ENCODE results near the gene SKP2.
A peak's percentile ranks its signal among the peaks of the same experiment; 100 is the strongest.

The SKP2 gene

DNA sequence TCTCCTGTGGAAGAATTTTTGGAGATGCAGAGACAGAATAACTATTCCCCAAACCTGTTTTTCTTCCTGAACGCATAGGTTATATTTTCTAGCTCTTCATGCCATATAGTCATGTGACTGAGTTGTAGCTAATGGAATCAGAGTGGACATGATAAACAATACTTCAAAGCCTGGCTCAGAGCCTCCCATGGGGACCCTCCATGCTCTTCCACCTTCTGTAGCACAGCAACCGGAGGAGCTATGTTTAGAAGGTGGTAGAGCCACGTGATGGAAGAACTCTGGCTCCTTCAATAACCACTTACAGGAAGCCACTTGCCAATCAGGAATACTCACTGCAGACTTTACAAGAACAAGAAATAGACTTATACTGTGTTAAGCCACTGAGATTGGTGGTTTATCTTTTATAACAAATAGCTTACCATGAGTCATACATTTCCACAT, 50.6 kb downstream of the SKP2 start:
- DNase-seq = peak; percentile 17

GRCh38 chr5:36205329-36205728, 53.4 kb downstream of the SKP2 start:
- no peak for DNase-seq

DNA sequence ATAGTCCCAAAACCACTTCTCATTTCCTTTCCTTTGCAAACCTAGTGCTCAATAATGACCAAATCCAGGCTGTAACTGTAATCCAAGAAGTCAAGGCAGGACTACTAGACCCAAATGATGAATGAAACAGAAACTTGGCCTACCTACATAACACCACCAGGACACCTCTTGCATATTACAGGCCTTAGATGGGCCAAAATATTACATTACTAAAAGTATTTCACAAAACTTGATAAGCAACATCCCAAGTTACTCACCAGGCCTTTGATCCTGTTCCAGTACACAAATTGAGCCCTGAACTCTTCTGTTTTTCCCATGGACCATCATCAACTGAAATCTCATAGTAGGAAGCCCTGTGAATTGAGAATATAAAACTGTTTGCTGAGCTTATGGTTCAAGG, 55.0 kb downstream of the SKP2 start:
- DNase-seq = no peak

GRCh38 chr5:36208786-36209185, 56.9 kb downstream of the SKP2 start:
- DNase-seq = no peak

- DNase-seq = no peak
Observed at GRCh38 chr5:36209664-36210063, 57.8 kb downstream of the SKP2 start.

DNA sequence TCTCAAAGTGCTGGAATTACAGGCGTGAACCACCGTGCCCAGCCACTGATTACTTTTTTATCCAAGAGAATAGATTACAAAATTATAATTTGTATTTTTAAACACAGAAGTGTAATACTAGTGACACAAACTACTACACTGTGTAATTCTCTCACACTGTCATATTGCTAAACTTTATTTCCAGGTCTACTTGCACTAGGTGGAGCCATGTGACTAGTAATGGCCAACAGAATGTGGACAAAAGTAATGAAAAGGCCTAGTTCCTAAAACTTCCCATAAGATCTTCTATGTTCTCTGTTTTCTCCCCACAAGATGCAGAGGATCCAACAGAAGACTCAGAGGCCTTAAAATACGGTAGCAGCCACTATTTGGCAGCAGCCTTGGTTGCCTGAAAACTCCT, 62.5 kb downstream of the SKP2 start:
- no peak for DNase-seq

- DNase-seq = no peak
Observed at GRCh38 chr5:36215910-36216309, 64.0 kb downstream of the SKP2 start.

GRCh38 chr5:36217567-36217966, 65.7 kb downstream of the SKP2 start:
- no peak for DNase-seq

GRCh38 chr5:36217988-36218387, 66.1 kb downstream of the SKP2 start:
- no peak for DNase-seq

DNA sequence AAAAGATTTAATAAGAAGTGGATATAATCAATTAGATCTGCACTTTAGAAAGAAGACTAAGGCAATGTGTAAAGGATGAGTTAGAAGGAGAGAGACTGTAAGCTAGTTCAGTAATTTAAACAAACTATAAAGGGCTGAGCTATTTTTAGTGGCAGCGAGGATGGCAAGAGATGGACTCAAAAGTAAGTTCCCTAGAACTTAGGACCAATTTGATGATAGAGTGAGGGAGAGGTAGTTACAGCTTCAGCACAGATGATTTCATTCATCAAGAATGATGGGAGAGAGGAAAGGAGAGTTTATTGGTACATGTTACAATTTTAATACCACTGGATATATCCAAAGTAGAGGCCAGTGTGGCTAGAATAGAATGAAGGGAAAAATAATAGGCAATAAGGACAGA, 70.7 kb downstream of the SKP2 start:
- no peak for DNase-seq

DNA sequence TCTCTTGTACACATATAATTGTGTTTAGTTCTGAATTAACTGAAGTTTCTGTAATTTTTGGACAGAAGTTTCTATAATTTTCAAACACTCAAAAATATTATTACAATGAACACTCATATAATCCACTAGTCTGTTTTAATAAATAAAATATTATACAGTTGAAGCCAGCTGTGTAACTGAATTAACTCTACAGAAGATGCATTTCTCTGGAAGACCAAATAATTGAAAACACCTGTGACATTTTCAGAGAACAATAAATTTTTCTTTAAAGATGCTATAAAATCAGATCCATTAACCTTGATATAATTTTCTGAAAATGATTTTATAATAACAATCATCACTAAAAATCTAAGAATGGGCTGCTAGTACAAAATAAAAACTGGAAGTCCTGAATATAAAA, 75.1 kb downstream of the SKP2 start:
- DNase-seq = no peak

DNA sequence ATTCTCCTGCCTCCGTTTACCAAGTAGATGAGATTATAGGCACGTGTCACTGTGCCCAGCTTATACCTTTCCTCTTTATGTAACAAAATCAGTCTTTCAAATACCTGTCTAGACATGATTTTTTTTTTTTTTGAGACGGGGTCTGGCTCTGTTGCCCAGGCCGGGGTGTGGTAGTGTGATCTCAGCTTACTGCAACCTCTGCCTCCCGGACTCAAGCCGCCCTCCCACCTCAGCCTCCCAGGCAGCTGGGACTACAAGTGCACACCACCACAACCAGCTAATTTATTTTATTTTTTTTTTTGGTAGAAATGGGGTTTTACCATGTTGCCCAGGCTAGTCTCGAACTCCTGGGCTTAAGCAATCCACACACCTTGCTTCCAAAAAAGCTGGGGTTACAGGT, 76.6 kb downstream of the SKP2 start:
- DNase-seq = no peak

DNA sequence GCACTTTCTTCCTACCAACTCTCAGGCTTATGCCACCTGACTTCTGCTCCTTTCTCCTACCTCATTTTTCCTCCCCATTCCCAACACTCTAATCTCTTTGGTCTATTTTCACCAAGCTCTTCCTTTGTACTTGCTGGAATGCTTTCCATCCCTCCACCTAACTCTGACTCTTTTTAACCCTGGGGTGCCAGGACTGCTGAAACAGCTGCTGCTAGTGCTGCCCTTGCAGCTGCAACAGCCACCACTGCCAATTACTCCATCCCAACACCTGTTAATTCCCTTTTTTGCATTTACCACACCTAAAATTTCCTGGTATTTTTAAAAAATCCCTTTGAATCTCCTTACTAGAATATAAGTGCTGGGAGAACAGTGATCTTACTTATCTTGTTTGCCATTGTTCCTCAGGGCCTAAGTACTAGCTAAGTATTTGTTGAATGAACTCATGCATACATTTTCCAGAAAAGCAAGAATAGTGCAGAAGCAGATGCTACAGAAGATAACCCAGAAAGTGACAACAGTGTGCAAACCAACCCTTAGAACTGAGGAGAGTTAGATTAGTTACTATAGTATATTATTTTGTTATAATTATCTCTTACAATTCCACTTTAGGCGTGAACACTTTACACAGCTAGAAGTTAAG, 78.4 kb downstream of the SKP2 start:
- no peak for DNase-seq

- DNase-seq = no peak
Observed at GRCh38 chr5:36232533-36232932, 80.6 kb downstream of the SKP2 start.
